MV-4-11 (cell line): Measurements from ENCODE around the gene F2RL1.
"Not testable (repeated sequence)": the region's sequence is repeated elsewhere in the genome, so short reads cannot be mapped to it uniquely, and the experiment has no call there.

Experiments
- DNase-seq: peaks from one replicate; lab custom pipeline; 2025; lab: John Stamatoyannopoulos, UW

Gene F2RL1

GRCh38 chr5:76851728-76852369, 33.0 kb downstream of the F2RL1 start:
- peak; percentile 38 for DNase-seq

- no peak for DNase-seq
These were observed 33.9 kb downstream of the F2RL1 start for GRCh38 chr5:76852772-76853171.

- DNase-seq: peak; percentile 9
These were observed 34.9 kb downstream of the F2RL1 start for GRCh38 chr5:76853741-76854140.

- no peak for DNase-seq
These were observed 35.8 kb downstream of the F2RL1 start for GRCh38 chr5:76854644-76855043.

GRCh38 chr5:76855501-76855900, 36.7 kb downstream of the F2RL1 start:
- not testable (repeated sequence) for DNase-seq

- DNase-seq: peak; percentile 90
These were observed 37.1 kb downstream of the F2RL1 start for GRCh38 chr5:76855961-76856360.

GRCh38 chr5:76856800-76857199, 38.0 kb downstream of the F2RL1 start:
- DNase-seq: peak; percentile 60

GRCh38 chr5:76859591-76860247, 40.9 kb downstream of the F2RL1 start:
- peak; percentile 74 for DNase-seq

GRCh38 chr5:76861612-76862011, 42.8 kb downstream of the F2RL1 start:
- DNase-seq: no peak

GRCh38 chr5:76863001-76863400, 44.2 kb downstream of the F2RL1 start:
- DNase-seq: no peak

GRCh38 chr5:76866503-76866902, 47.7 kb downstream of the F2RL1 start:
- DNase-seq: no peak

GRCh38 chr5:76867038-76867437, 48.2 kb downstream of the F2RL1 start:
- no peak for DNase-seq

- DNase-seq: peak; percentile 57
These were observed 49.2 kb downstream of the F2RL1 start for GRCh38 chr5:76867827-76868693.

- DNase-seq: no peak
These were observed 51.2 kb downstream of the F2RL1 start for GRCh38 chr5:76870046-76870445.

- DNase-seq: peak; percentile 5
These were observed 55.3 kb downstream of the F2RL1 start for GRCh38 chr5:76874088-76874581.
